Left hindlimb (tissue), 1 donor: ENCODE measurements around the gene PERP.

ENCODE experiments used
- DNase-seq: peaks from one replicate; pipeline ENCODE4 v3.0.0-alpha.2; 2018

Gene PERP

GRCh38 chr6:138044458-138044857, 62.8 kb downstream of the PERP start:
- DNase-seq = no peak
